H7 (cell line): ENCODE results near the gene GFER. TPM values are rescaled to one million over a fixed set of nuclear protein-coding genes. Genes with fewer than 3 reads are reported as not detected.
"Not testable (repeated sequence)": the region's sequence is repeated elsewhere in the genome, so short reads cannot be mapped to it uniquely, and the experiment has no call there.

Source experiments
- DNase-seq: peaks from one replicate; pipeline ENCODE4 v3.0.0; 2012
- H3K27me3 ChIP-seq: 2 replicates; pipeline ENCODE4 v1.6.0; 2011; ENCODE audit warnings: mild to moderate bottlenecking, low read length; ENCODE audit not compliant: control insufficient read depth, insufficient read depth
- H3K36me3 ChIP-seq: replicated peaks from 2 replicates; pipeline ENCODE4 v1.5.1; 2011; ENCODE audit warnings: low read length; ENCODE audit not compliant: control insufficient read depth, insufficient read depth
- H3K4me3 ChIP-seq: 2 replicates; pipeline ENCODE4 v1.5.1; 2011; ENCODE audit warnings: low read depth, mild to moderate bottlenecking, control low read depth, low read length, moderate library complexity; ENCODE audit not compliant: insufficient read depth
- total RNA-seq: library from RNA; depleted of rRNA; stranded (reverse); fragments of >200 nt; shearing (Covaris generic); gene quantifications from 2 replicates; pipeline ENCODE4 v1.2.3, GENCODE V29; 2014

Gene GFER
- total RNA-seq, 1 experiment from 2014 or later = 75.1 TPM

GRCh38 chr16:1946495-1947368, 37.3 kb upstream of the GFER start:
- peaks cover 3% of the 10 kb centered on the region; the same call in 1 of the 2 replicates for H3K27me3 ChIP-seq
- peak; percentile 72 for DNase-seq
- H3K36me3 ChIP-seq = no peaks in the 10 kb centered on the region
- no peak overlapping the region for H3K4me3 ChIP-seq

GRCh38 chr16:1947369-1947670, 36.7 kb upstream of the GFER start:
- no peak overlapping the region for H3K4me3 ChIP-seq
- H3K27me3 ChIP-seq = peaks cover 1% of the 10 kb centered on the region; the same call in 1 of the 2 replicates
- H3K36me3 ChIP-seq = no peaks in the 10 kb centered on the region
- DNase-seq = no peak

GRCh38 chr16:1949507-1949906, 34.5 kb upstream of the GFER start:
- no peak for DNase-seq
- no peaks in the 10 kb centered on the region for H3K36me3 ChIP-seq
- H3K27me3 ChIP-seq = no peaks in the 10 kb centered on the region; the same call in 1 of the 2 replicates
- no peak overlapping the region for H3K4me3 ChIP-seq

DNA sequence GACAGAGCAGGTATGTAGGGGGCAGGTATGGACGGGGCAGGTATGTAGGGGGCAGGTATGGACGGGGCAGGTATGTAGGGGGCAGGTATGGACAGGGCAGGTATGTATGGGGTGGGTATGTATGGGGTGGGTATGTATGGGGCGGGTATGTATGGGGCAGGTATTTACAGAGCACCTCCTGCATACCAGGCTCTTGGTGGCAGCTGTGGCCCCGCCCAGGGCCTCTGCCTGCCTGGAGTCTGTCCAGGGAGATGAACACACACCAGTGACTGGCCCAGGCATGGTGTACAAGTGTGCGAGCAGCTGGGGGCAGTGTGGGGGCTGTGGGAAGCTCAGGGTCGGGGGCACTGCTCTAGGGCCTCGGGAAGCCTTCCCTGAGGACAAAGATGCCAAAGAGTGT, 33.9 kb upstream of the GFER start:
- DNase-seq = no peak
- H3K27me3 ChIP-seq = no peaks in the 10 kb centered on the region; the same call in 1 of the 2 replicates
- no peak overlapping the region for H3K4me3 ChIP-seq
- no peaks in the 10 kb centered on the region for H3K36me3 ChIP-seq

GRCh38 chr16:1950559-1950958, 33.4 kb upstream of the GFER start:
- Histone ChIP-seq H3K4me3 (no peak overlapping the region), H3K27me3 (no peaks in the 10 kb centered on the region; the same call in 1 of the 2 replicates), H3K36me3 (no peaks in the 10 kb centered on the region)
- no peak for DNase-seq

DNA sequence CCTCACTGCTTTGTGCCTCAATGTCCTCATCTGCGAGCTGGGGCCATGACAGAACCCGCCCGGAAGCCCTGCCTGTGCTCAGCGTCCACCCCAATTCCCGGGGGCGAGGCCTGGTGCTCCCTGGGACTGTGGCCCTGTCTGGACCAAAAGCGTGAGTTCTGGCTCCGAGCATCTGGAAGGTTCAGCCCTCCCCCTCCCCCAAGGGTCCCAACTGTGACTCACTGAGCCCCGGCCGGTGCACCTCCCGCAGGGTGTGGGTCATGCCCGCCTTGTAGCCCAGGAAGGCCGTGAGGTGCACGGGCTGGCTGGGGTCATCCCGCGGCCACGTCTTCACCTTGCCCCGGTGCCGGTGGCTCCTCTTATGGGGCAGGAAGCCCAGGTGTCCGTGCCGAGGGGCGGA, 30.3 kb upstream of the GFER start:
- Histone ChIP-seq H3K4me3 (no peak overlapping the region), H3K36me3 (no peaks in the 10 kb centered on the region), H3K27me3 (no peaks in the 10 kb centered on the region; the same call in 1 of the 2 replicates)
- no peak for DNase-seq

- H3K36me3 ChIP-seq = peaks cover 11% of the 10 kb centered on the region
- not testable (repeated sequence) for H3K27me3 ChIP-seq, H3K4me3 ChIP-seq, DNase-seq
These were observed 26.4 kb upstream of the GFER start for GRCh38 chr16:1957434-1958142.

DNA sequence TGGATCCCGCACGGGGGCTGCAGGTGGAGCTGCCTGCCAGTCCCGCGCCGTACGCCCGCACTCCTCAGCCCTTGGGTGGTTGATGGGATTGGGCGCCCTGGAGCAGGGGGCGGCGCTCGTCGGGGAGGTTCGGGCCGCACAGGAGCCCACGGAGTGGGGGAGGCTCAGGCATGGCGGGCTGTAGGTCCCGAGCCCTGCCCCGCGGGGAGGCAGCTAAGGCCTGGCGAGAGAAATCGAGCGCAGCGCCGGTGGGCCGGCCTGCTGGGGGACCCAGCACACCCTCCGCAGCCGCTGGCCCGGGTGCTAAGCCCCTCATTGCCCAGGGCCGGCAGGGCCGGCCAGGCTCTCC, 25.9 kb upstream of the GFER start:
- not testable (repeated sequence) for H3K27me3 ChIP-seq, DNase-seq, H3K4me3 ChIP-seq
- H3K36me3 ChIP-seq = peaks cover 15% of the 10 kb centered on the region

GRCh38 chr16:1958715-1959268, 25.2 kb upstream of the GFER start:
- Histone ChIP-seq H3K27me3 (no peaks in the 10 kb centered on the region), H3K36me3 (peaks cover 21% of the 10 kb centered on the region), H3K4me3 (peak overlapping the region; percentile 96)
- no peak for DNase-seq

DNA sequence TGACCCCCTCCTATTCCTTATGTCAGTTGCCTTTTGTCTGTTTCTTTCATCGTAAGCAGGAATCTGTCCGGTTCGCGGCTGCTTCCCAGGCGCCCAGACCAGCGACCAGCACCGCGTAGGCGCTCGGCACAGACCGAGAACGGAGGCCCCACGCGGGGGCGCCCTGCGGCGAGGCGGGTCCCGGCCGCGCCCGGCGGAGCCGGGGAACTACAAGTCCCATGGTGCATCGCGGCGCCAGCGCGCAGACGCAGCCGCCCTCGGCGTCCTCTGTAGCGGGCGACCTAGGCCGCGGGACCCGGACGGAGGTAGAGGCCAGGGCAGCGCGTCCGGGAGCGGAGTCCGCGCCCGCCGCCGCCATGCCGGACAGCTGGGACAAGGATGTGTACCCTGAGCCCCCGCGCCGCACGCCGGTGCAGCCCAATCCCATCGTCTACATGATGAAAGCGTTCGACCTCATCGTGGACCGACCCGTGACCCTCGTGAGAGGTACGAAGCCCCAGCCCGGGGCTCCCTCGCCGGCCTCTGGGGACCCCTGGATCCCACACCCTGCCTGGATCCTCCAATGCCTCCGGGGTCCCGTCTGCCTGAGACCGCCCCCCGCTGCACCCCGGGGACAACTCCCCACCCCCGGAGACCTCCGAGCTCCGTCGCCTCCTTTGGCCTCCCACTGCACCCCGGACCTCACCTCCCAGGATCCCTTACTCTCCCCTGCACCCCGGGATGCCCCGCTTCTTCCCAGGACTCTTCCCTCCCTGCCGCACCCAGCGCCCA, 24.5 kb upstream of the GFER start, which contains the start of gene NDUFB10:
NDUFB10 (plus strand) TSS at position 270 of the 771 bp plus-strand sequence; CDS start at position 357, 87 bp downstream.
- peaks cover 23% of the 10 kb centered on the region for H3K36me3 ChIP-seq
- H3K27me3 ChIP-seq = no peaks in the 10 kb centered on the region
- peak within 1 kb of the TSS; percentile 96 for H3K4me3 ChIP-seq
- DNase-seq = peak; percentile 98

- peak; percentile 72 for DNase-seq
- Histone ChIP-seq H3K36me3 (peaks cover 23% of the 10 kb centered on the region), H3K4me3 (peak overlapping the region; percentile 96; the same call in 1 of the 2 replicates), H3K27me3 (no peaks in the 10 kb centered on the region)
These were observed 23.0 kb upstream of the GFER start for GRCh38 chr16:1960665-1961630.

GRCh38 chr16:1961651-1962067, 22.3 kb upstream of the GFER start:
- Histone ChIP-seq H3K27me3 (no peaks in the 10 kb centered on the region), H3K4me3 (no peak overlapping the region), H3K36me3 (peaks cover 23% of the 10 kb centered on the region)
- DNase-seq = peak; percentile 77
